Large intestine (tissue), 3 donors: ENCODE data around the gene TXNDC11. TPM values are rescaled to one million over a fixed set of nuclear protein-coding genes. Genes with fewer than 3 reads are reported as not detected.

Source experiments
- DNase-seq, 2 donors: peaks; one replicate each; pipeline versions ENCODE4 v3.0.0 to v3.0.0-alpha.2; 2013
- H3K27ac ChIP-seq: one replicate; pipeline ENCODE4 v1.5.1; 2013; ENCODE audit warnings: low read length
- H3K27me3 ChIP-seq: 2 replicates; pipeline ENCODE4 v1.6.1; 2013; ENCODE audit warnings: low read length; ENCODE audit not compliant: control insufficient read depth, insufficient read depth
- H3K36me3 ChIP-seq: 2 replicates; pipeline ENCODE4 v1.6.1; 2013; ENCODE audit warnings: low read length; ENCODE audit not compliant: control insufficient read depth, insufficient read depth
- H3K4me1 ChIP-seq: one replicate; pipeline ENCODE4 v1.6.1; 2013; ENCODE audit warnings: low read length; ENCODE audit not compliant: control insufficient read depth, insufficient read depth
- H3K4me3 ChIP-seq: one replicate; pipeline ENCODE4 v1.5.1; 2013; ENCODE audit warnings: low read length
- H3K9me3 ChIP-seq: one replicate; pipeline ENCODE4 v1.6.1; 2013; ENCODE audit warnings: mild to moderate bottlenecking, low read depth, low read length, moderate library complexity; ENCODE audit not compliant: control insufficient read depth
- WGBS: methylation state at CpG from one replicate; pipeline ENCODE4 v1.1.5; 2013; ENCODE audit warnings: low lambda C conversion rate; ENCODE audit not compliant: insufficient coverage; 5-methylcytosine and 5-hydroxymethylcytosine counted together
- polyA plus RNA-seq: library from polyadenylated mRNA; unstranded; fragments of 120-200 nt; gene quantifications from one replicate; pipeline ENCODE4 v1.2.1, GENCODE V29; 2013

Gene TXNDC11
- polyA plus RNA-seq, 1 donor = 42.5 TPM

- WGBS = no CpG with 5 or more reads among the region's 5 CpGs
- H3K4me3 ChIP-seq = no peak overlapping the region
- DNase-seq = no peak
- no peaks in the 10 kb centered on the region for H3K9me3 ChIP-seq
- peaks cover 23% of the 10 kb centered on the region for H3K36me3 ChIP-seq
- H3K27me3 ChIP-seq = no peaks in the 10 kb centered on the region
- H3K4me1 ChIP-seq = no peaks in the 10 kb centered on the region
- no peak overlapping the region for H3K27ac ChIP-seq
Observed at GRCh38 chr16:11706180-11706742, 36.4 kb downstream of the TXNDC11 start.

GRCh38 chr16:11705311-11706025, 37.2 kb downstream of the TXNDC11 start:
- whole genome bisulfite sequencing = 92% methylated on average over 2 of the region's 6 CpGs
- Histone ChIP-seq H3K9me3 (no peaks in the 10 kb centered on the region), H3K4me3 (no peak overlapping the region), H3K27me3 (no peaks in the 10 kb centered on the region), H3K27ac (no peak overlapping the region), H3K36me3 (peaks cover 19% of the 10 kb centered on the region), H3K4me1 (no peaks in the 10 kb centered on the region)
- DNase-seq = no peak

DNA sequence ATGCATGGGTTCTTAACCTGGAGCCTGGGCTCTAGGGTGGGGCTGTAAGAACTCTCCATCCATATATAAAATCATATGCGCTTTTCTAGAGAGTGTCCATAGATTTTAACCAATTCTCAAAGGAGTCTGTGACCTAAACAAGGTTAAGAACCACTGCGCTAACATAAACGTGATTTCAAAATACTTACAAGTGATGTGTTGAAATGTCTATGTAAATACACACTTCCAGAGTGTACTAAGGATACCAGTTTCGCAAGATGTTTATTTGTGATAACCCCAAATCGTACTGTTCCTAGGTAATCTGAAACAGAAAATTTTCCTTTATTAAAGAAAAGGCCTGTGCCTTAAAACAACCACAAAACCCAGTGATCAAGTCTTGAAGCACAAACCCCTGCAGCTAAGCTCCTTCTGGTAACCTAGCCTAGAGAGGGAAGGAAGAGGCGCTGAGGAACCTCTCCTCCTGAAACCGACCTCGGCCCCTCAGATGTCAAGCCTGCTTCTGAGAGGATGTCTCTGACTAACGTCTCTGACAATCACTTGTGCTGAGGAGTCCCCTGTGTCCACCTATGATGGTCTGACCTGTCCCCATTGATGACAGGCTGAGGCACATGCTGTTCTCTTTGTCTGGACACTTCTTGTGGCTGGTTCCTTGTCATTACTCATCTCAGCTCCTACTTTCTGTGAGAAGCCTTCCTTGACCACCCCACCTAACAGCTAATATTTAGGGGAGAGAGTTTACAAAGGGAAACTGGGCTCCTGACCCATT, 42.2 kb downstream of the TXNDC11 start:
- Histone ChIP-seq H3K27me3 (no peaks in the 10 kb centered on the region), H3K4me1 (no peaks in the 10 kb centered on the region), H3K4me3 (no peak overlapping the region), H3K36me3 (peaks cover 50% of the 10 kb centered on the region), H3K27ac (no peak overlapping the region), H3K9me3 (no peaks in the 10 kb centered on the region)
- no CpG with 5 or more reads among the region's 9 CpGs for WGBS
- DNase-seq = no peak

- WGBS = 77% methylated on average over 4 of the region's 10 CpGs
- no peak overlapping the region for H3K27ac ChIP-seq
Observed at GRCh38 chr16:11699234-11699894, 43.3 kb downstream of the TXNDC11 start.

GRCh38 chr16:11698271-11698689, 44.4 kb downstream of the TXNDC11 start:
- H3K27ac ChIP-seq = no peak overlapping the region
- WGBS = 0% methylated on average over 1 of the region's 7 CpGs
- peak in 1 of 2 donors; percentile 29 for DNase-seq
- no peak overlapping the region for H3K4me3 ChIP-seq
- H3K27me3 ChIP-seq = no peaks in the 10 kb centered on the region
- H3K36me3 ChIP-seq = peaks cover 60% of the 10 kb centered on the region
- H3K4me1 ChIP-seq = no peaks in the 10 kb centered on the region
- no peaks in the 10 kb centered on the region for H3K9me3 ChIP-seq

More at GRCh38 chr16:11699234-11699894, 43.3 kb downstream of the TXNDC11 start:
- Histone ChIP-seq H3K4me3 (no peak overlapping the region), H3K36me3 (peaks cover 57% of the 10 kb centered on the region), H3K27me3 (no peaks in the 10 kb centered on the region), H3K9me3 (no peaks in the 10 kb centered on the region), H3K4me1 (no peaks in the 10 kb centered on the region)
- no peak for DNase-seq

DNA sequence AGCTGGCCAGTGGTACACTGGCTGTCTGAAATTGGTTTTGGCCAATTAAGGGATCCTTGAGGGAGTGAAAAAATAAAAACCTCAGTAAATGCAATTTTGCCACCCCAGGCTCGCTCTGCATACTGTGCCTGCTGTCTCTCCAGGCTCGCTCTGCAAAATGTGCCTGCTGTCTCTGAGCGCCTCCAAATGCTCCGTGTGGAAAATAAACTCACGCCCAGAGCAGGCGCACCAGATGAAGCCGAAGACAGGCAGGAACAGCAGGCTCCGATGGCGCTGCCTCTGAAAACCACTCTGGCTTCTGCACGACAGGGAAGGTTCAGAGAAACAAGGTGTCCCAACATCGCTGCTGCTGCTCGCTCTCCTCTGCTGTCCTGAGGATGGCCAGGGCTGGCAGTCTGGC, 45.3 kb downstream of the TXNDC11 start:
- Histone ChIP-seq H3K4me1 (no peaks in the 10 kb centered on the region), H3K9me3 (no peaks in the 10 kb centered on the region), H3K27me3 (no peaks in the 10 kb centered on the region), H3K36me3 (peaks cover 65% of the 10 kb centered on the region), H3K4me3 (no peak overlapping the region), H3K27ac (no peak overlapping the region)
- no peak for DNase-seq
- whole genome bisulfite sequencing = no CpG with 5 or more reads among the region's 12 CpGs

DNA sequence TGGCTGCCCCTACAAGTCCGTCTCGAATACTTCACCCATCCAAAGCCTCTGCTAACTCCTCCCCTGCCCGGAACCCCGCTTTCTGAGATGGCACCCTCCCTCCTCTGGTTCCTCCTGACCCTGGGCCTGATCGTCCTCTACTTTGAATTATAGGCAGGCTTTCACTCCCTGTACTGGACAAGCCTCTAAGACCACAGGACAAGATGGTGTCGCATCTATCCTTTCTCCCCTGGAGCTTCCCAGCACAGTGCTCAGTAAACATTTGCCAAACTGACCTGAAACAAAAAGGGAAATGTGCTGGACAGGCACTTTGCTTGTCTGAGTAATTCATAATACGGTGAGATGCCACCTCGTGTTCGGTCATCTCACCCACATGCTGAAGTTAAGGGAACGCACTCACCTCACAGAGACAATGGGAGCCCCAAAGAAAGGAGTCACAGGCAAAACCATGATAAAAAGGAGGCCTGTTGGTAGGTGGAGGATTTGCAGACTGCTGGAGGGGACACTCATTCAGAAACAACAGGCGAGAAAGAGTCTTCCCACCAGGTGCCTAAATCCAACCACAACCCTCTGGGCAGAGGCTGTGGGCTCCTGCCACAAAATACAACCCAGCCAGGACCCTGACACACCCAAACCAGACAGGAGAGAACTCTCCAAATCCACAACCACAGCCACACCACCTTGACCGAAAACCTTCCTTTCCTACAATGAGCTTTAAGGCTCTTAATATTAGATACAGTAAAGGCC, 46.2 kb downstream of the TXNDC11 start:
- no peak overlapping the region for H3K4me3 ChIP-seq
- no peak for DNase-seq
- H3K4me1 ChIP-seq = no peaks in the 10 kb centered on the region
- no peak overlapping the region for H3K27ac ChIP-seq
- H3K9me3 ChIP-seq = no peaks in the 10 kb centered on the region
- peaks cover 74% of the 10 kb centered on the region for H3K36me3 ChIP-seq
- 80% methylated on average over 1 of the region's 12 CpGs for WGBS
- no peaks in the 10 kb centered on the region for H3K27me3 ChIP-seq

GRCh38 chr16:11692651-11693050, 50.0 kb downstream of the TXNDC11 start:
- H3K9me3 ChIP-seq = no peaks in the 10 kb centered on the region
- WGBS = no CpG with 5 or more reads among the region's 6 CpGs
- H3K36me3 ChIP-seq = peaks cover 71% of the 10 kb centered on the region
- H3K4me3 ChIP-seq = no peak overlapping the region
- no peaks in the 10 kb centered on the region for H3K4me1 ChIP-seq
- H3K27ac ChIP-seq = no peak overlapping the region
- DNase-seq = no peak
- no peaks in the 10 kb centered on the region for H3K27me3 ChIP-seq

- no peak overlapping the region for H3K27ac ChIP-seq
- DNase-seq = no peak
- 100% methylated on average over 6 of the region's 8 CpGs for WGBS
- H3K36me3 ChIP-seq = peaks cover 71% of the 10 kb centered on the region
- H3K4me1 ChIP-seq = no peaks in the 10 kb centered on the region
- H3K4me3 ChIP-seq = no peak overlapping the region
- H3K27me3 ChIP-seq = no peaks in the 10 kb centered on the region
- no peaks in the 10 kb centered on the region for H3K9me3 ChIP-seq
Observed at GRCh38 chr16:11692171-11692570, 50.5 kb downstream of the TXNDC11 start.

DNA sequence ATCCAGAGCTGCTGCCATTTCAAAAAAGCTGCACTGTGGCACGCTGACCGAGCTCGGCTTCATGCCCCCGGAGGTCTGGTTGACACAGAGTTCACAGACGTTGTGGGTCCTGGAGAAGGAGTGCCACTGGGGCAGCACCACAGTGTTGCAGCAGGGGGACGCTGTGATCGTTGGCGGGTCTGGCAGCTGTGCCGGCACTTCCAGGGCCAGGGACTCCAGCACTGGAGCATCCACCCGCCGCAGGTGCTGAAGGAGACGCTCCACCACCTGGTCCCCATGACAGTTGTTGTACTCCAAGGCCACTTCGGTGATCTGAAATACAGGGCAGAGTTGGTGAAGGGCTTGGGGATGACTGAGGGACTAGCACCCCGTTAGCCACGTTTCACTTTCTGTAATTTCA, 50.9 kb downstream of the TXNDC11 start:
- H3K4me1 ChIP-seq = no peaks in the 10 kb centered on the region
- H3K4me3 ChIP-seq = no peak overlapping the region
- H3K27me3 ChIP-seq = no peaks in the 10 kb centered on the region
- H3K27ac ChIP-seq = no peak overlapping the region
- 100% methylated on average over 1 of the region's 15 CpGs for WGBS
- peaks cover 71% of the 10 kb centered on the region for H3K36me3 ChIP-seq
- no peaks in the 10 kb centered on the region for H3K9me3 ChIP-seq
- no peak for DNase-seq
